HG03159 (cell line): ENCODE results near the gene NELL1.

ENCODE experiments used
- ATAC-seq: cut with Tn5 transposase; IDR thresholded peaks from one replicate; pipeline ENCODE4 v1.9.1; 2021; ENCODE audit warnings: mild to moderate bottlenecking, moderate library complexity; ENCODE audit not compliant: unreplicated experiment

Gene NELL1

DNA sequence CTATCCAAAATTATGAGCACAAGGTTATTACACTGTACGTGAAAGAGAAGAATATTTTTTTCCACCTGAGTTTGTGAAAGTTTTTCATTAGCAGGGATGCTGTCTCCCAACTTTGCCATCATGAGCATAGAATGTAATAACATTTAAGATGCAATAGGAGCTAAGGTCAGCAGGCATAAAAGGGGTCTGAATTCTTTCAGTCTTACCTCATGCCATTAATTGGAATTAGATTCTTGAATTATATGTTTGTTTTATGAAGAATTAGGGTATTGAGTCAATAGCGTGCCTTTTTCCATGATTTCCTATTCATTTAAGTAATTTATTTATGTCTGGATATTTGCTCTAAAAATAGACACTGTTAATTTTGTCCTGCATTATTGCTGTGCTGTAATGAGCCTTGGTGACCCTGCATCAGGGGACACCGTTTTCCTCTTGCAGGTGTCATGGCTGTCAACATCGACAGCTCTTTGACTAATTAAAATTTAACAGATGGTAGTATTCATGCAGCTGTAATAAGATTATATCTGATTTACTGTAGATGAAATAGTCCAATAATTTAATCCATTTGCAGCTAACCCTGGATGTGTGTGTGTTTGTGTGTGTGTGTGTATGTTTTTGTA lies 637.5 kb downstream of the NELL1 start:
- no peak for ATAC-seq

GRCh38 chr11:21307874-21308273 lies 638.5 kb downstream of the NELL1 start:
- ATAC-seq = no peak

GRCh38 chr11:21316591-21316990 lies 647.2 kb downstream of the NELL1 start:
- no peak for ATAC-seq

DNA sequence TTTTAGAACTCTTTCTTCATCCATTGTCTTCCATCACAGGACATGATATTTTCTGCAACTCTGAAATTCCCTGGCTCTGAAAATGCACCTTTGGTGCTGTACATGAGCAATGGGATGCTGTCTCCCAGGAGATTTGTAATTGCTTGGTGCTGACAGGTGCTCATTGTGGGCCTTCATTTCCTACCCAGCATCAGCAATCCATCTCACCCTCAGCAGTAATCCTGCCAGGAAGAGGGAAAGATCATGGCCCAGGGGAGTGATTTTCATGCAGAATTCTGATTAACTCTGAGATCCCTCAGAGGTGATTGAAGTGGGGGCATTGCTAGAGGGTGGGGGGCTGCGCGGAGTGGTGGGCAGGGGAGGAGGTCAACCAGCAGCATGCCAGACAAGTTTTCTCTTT lies 651.7 kb downstream of the NELL1 start:
- ATAC-seq = no peak

DNA sequence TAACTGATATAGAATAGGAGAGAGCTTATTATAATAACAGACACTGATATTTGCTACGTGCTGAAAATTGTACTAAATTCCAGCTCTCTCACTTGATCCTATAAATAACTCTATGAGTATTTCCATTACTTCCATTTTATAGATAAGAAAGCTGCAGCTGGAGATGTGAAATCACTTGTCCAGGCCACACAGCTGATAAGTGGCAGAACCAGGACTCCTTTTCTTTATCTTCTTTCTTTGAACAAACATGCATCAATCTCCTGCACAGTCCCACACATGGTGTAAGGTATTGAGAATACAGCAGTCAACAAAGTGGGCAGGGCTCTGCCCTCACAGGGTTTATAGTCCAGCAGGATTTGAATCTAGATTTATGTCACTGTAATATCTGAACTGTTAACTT lies 652.1 kb downstream of the NELL1 start:
- no peak for ATAC-seq

DNA sequence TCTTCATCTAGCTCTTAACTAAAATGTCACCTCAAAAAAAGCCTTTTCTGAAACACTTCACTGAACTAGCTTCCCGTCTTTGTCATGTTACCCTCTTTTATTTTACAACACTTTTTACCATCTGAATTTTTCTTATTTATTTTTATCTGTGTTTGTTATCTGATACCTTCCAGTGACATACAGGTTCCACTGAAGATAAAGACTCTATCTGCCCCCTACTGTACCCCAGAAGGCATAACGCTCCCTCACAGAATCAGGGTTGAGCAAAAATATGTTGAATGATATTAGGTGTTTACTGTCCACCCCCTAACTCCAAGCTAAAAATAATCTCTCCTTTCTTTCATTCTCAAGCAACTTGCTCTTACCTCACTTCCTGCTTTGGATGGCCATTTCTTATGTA lies 654.2 kb downstream of the NELL1 start:
- ATAC-seq = no peak

GRCh38 chr11:21343204-21343603 lies 673.8 kb downstream of the NELL1 start:
- no peak for ATAC-seq

DNA sequence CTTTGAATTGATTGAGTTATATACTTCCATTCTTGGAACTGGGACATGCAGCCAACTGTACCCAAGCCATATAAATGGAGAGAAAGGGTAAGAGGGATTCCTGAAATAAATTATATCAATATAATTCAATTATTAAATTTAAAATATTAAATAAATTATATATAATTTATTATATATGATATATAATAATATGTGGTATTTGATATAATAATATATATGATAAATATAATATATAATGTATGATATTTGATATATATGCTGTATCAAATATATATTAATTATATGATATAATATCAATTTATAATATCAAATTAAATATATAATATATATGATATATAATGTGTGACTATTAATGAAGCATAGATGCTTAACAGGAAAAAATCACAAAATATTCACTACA lies 677.0 kb downstream of the NELL1 start:
- no peak for ATAC-seq

DNA sequence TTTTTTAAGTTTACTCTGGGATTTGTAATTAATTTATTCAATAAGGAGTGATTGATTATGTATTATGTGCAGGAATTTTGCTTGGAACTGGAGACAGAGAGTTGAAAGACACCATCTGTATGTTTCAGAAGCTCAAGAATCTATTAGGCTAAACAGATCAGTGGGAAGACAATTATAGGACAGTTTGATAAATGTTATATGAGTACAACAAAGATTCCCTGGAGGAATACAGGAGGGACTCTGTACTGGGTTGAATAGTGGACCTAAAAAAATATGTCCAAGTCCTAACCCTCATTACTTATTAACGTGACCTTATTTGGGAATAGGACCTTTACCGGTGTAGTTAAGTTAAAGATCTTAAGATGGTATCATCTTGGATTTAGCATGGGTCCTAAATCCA lies 681.2 kb downstream of the NELL1 start:
- ATAC-seq = no peak

DNA sequence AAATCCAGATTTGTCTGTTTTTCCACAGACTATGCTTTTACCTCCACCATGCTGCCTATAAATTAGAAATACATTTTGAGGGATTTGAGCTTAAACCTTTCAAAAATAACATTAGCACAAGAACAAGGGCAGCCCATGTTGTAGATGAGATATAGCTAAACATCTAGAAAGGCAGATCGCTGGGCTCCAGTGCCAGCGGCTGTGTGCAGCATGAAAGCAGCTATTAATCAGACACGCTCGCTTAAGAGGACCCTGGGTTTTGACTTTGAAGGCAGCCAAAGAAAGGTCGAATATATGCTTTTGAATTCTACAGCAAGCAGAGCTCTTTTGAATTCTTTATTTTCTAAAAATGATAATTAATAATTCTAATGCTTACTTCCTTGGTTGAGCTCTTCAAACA lies 684.0 kb downstream of the NELL1 start:
- ATAC-seq = no peak

DNA sequence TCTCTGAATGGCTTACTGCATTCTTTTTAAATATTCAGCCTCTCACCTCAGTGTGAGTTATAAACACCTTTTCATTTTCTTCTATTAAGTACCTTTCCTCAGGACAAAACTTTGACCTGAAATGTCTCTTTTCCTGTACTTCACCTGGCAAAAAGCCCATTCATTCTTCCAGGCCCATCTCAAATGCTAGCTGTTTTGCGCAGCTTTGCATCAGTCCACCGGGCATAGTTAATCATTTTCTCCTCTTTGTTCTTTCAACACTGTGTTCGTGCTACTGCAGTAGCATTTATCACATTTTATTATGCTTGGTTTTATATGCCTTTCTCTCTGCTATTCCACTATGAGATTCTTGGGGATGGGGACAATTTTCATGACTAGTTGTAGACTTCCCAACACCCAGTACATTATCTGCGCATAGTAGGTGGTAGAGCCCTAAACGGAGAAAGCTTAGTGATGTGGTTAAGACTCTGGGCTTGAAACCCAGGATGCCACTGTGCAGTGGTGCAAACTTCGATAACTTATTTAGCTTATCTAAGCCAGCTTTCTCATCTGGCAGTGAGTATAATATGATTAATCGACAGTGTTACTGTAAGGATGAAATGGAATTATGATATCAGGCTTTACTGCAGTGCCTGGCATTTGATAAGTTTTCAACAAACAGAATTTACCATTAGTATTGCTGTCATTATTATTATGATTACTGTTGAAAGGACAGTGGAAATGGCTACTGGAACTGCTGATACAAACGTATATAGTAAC lies 695.7 kb downstream of the NELL1 start:
- no peak for ATAC-seq

DNA sequence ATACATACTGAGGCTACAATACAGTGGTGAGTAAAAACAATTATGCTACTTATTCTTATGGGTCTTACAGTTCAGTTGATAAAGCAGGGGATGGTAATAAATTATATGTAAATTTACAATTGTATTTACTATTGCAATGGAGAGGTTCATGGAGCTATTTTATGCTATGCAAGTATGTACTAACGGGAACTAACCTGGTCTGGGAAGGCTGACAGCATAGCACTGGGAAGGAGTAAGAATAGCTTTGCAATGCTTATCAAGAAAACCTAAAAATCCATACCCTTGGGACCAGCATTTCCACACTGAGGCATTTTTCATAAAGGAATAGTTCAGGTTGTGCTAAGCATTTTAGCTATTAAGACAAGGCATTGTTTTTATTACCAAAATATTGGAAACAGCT lies 700.6 kb downstream of the NELL1 start:
- ATAC-seq = no peak

GRCh38 chr11:21371044-21371443 lies 701.7 kb downstream of the NELL1 start:
- ATAC-seq = no peak

DNA sequence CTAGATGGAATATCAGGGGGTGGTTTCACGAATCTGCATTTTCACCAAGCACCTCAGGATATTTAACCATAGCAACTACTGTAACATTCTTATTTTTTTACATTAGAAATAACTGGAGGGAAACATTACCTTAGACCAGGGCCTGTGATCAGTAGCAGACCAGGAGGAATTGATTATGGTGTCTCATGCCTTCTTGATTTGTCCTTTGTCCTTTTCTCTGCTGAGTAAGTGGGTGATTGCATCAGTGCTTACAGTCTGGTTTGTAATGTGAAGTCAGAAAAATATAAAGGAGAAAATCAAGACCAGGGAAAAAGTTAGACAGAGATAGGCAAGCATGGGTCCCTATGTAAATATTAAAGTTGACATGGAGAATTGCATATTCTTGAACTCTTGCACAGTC lies 703.3 kb downstream of the NELL1 start:
- no peak for ATAC-seq

GRCh38 chr11:21374376-21374775 lies 705.0 kb downstream of the NELL1 start:
- no peak for ATAC-seq

DNA sequence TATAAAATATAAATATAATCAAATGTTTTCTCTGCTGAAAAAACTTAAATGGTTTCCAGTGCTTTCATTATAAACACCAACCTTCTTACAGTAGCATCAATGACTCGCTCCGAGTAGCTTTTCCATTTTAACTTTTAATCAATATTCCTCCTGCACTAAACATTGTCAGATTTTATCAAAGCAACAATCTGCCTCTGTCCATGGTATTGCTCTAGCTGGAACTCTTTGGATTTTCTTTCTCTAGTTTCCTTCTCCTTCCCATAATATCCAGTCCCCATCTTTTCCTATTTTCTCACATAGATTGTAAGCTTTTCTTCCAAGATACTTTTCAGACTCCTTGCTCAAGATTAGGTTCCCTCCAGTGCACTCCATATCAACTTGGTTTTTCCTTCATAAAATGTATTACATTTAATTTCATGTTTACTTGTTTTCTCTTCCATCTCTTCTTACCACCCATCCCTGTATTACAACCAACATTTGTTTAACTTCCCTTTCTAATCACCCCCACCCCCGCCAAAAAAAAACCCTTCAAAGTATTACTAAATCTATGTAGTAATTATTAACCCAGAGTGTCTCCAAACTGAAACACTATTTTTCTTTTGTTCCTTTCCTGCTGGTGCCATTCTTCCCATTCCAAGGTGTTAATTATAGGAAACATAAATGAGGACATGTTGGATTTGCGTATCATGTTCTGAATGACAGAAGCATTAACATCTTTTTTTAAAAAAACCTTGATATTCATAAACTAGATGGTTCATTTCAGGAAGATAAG lies 716.5 kb downstream of the NELL1 start:
- no peak for ATAC-seq

DNA sequence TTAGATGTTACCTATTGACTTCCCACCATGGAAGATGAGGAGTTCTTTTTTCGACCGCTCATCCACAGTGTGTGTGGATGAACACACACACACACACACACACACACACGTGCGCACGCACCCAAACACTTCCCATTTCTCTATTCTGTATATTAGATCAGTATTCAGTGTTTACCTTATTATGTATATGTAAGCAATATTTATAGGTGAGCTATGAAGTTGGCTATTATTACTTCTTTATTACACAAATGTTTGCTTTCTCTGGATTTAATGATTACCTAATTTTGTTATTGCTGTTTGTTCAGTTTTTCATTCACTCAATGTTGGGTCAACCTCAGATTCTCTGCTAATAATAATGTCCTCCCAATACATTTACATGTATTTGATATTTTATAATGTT lies 721.0 kb downstream of the NELL1 start:
- ATAC-seq = no peak

- no peak for ATAC-seq
These were observed 727.1 kb downstream of the NELL1 start for GRCh38 chr11:21396342-21397008.

GRCh38 chr11:21398195-21398594 lies 728.8 kb downstream of the NELL1 start:
- ATAC-seq = no peak

DNA sequence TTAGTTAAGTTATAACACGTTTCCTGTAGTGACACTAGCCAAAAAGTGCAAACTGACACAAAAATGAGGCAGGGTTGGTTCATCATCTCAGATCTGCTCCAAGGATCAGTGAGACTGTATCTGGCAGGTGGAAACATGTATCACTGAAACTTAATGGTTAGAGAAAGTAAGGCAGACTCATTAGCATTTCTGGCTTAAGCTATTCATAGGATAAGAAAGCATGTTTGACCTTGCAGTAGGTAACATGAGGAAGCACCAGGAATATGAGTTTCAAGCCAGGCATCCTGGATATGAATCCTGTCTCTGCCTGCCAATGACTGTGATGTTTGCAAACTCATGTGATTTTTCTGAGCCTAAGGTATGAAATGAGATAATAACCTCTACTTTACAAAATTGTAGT lies 732.1 kb downstream of the NELL1 start:
- no peak for ATAC-seq

DNA sequence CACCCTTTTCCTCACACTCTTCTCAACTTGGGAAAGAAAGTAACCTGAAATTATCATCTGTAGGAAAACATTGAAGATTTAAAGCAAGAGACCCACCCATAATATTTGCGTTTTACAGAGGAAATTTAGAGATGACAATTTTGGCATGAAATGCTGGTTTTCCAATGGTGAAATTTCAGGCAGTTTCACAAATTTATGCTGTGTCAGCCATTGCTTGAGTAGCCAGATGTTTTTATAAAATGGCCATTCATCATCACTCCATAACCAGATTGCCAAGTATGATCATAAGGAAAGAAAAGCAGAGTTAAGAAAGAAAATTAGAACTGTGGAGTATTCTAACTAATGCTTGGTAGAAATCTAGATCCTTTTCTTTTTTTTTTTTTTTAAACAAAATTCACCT lies 732.9 kb downstream of the NELL1 start:
- ATAC-seq = no peak

DNA sequence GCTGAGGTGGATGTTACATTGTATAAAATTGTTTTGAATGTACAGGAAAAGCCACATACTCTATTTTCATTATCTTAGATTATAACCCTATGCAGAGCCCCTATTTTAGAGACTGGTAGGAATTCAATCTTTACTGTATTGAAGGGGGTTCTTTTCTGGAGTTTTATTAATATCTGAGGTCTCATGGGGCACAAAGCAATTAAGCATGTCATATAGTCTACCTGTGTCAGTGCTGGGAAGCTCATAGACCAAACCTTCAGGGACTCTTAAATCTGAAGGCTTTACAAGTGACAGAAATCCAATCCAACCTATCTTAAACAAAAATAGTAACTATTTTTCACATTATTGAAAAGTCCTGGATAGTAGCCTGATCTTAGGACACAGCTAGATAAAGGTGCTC lies 733.7 kb downstream of the NELL1 start:
- no peak for ATAC-seq
